Neuronal stem cell (in vitro differentiated cells): ENCODE data around the gene MICU1.

Experiments
- DNase-seq: peaks from one replicate; pipeline ENCODE4 v3.0.0-alpha.2; 2013; ENCODE audit warnings: low spot score
- H2AFZ ChIP-seq: one replicate; pipeline ENCODE4 v1.6.1; 2013; ENCODE audit warnings: mild to moderate bottlenecking, low read length, inconsistent platforms
- H2AK5ac ChIP-seq: 2 replicates; pipeline ENCODE4 v1.6.1; 2013; ENCODE audit warnings: low read depth, mild to moderate bottlenecking, inconsistent platforms, low read length, moderate library complexity, mixed read lengths
- H2BK120ac ChIP-seq: 2 replicates; pipeline ENCODE4 v1.6.1; 2013; ENCODE audit warnings: low read depth, mild to moderate bottlenecking, inconsistent platforms, low read length, moderate library complexity, mixed read lengths
- H2BK12ac ChIP-seq: one replicate; pipeline ENCODE4 v1.6.1; 2013; ENCODE audit warnings: low read length, inconsistent platforms
- H2BK15ac ChIP-seq: 2 replicates; pipeline ENCODE4 v1.6.1; 2013; ENCODE audit warnings: mild to moderate bottlenecking, low read length, inconsistent platforms, mixed read lengths
- H2BK5ac ChIP-seq: one replicate; pipeline ENCODE4 v1.6.1; 2013; ENCODE audit warnings: inconsistent platforms, mild to moderate bottlenecking, low read length, moderate library complexity
- H3K14ac ChIP-seq: one replicate; pipeline ENCODE4 v1.6.1; 2013; ENCODE audit warnings: low read length, inconsistent platforms
- H3K18ac ChIP-seq: 2 replicates; pipeline ENCODE4 v1.6.1; 2013; ENCODE audit warnings: low read length, inconsistent platforms
- H3K23ac ChIP-seq: 2 replicates; pipeline ENCODE4 v1.6.1; 2013; ENCODE audit warnings: low read depth, mild to moderate bottlenecking, mixed read lengths, low read length, inconsistent platforms; ENCODE audit not compliant: poor library complexity
- H3K27ac ChIP-seq: replicated peaks from 3 replicates; pipeline ENCODE4 v1.5.1; 2013; ENCODE audit warnings: low read length, inconsistent platforms
- H3K27me3 ChIP-seq, 3 experiments: 2 replicates each; pipeline ENCODE4 v1.6.1; 2013; ENCODE audit warnings: low read length in 3 of 3, mild to moderate bottlenecking in 2 of 3, inconsistent platforms in 1 of 3, low read depth in 1 of 3, mixed read lengths in 1 of 3, moderate library complexity in 1 of 3; ENCODE audit not compliant: control insufficient read depth in 3 of 3, insufficient read depth in 3 of 3
- H3K36me3 ChIP-seq, 2 donors: replicated peaks in 1 of 2; 2 replicates each; pipeline ENCODE4 v1.6.1; 2013; ENCODE audit warnings: low read length in 2 of 2; ENCODE audit not compliant: control insufficient read depth in 2 of 2, insufficient read depth in 2 of 2
- H3K4ac ChIP-seq: 2 replicates; pipeline ENCODE4 v1.6.1; 2013; ENCODE audit warnings: inconsistent platforms, mild to moderate bottlenecking, low read length, moderate library complexity
- H3K4me1 ChIP-seq, 2 donors: 1 replicate in 1 of 2; 2 replicates in 1 of 2; pipeline ENCODE4 v1.6.1; 2013; ENCODE audit warnings: low read length in 2 of 2, low read depth in 1 of 2; ENCODE audit not compliant: control insufficient read depth in 2 of 2, insufficient read depth in 1 of 2
- H3K4me2 ChIP-seq: one replicate; pipeline ENCODE4 v1.6.1; 2013; ENCODE audit warnings: mild to moderate bottlenecking, low read length, inconsistent platforms; ENCODE audit not compliant: insufficient read depth, poor library complexity, severe bottlenecking
- H3K4me3 ChIP-seq, 2 donors: 2 replicates each; pipeline ENCODE4 v1.5.1; 2013; ENCODE audit warnings: low read length in 2 of 2, mild to moderate bottlenecking in 2 of 2, inconsistent platforms in 1 of 2, moderate library complexity in 1 of 2
- H3K79me1 ChIP-seq: one replicate; pipeline ENCODE4 v1.6.1; 2013; ENCODE audit warnings: low read depth, mild to moderate bottlenecking, inconsistent platforms, low read length, moderate library complexity
- H3K9ac ChIP-seq: one replicate; pipeline ENCODE4 v1.6.1; 2013; ENCODE audit warnings: mild to moderate bottlenecking, low read depth, low read length, inconsistent platforms; ENCODE audit not compliant: poor library complexity
- H3K9me3 ChIP-seq, 2 donors: replicated peaks in 1 of 2; 2 replicates each; pipeline versions ENCODE3 to v1.6.1; 2013; ENCODE audit warnings: low read length in 2 of 2, mild to moderate bottlenecking in 2 of 2, inconsistent platforms in 1 of 2, low read depth in 1 of 2, mixed read lengths in 1 of 2, moderate library complexity in 1 of 2; ENCODE audit not compliant: control insufficient read depth in 2 of 2, insufficient read depth in 1 of 2
- H4K8ac ChIP-seq: one replicate; pipeline ENCODE4 v1.6.1; 2013; ENCODE audit warnings: low read depth, mild to moderate bottlenecking, inconsistent platforms, low read length, moderate library complexity
- H4K91ac ChIP-seq: one replicate; pipeline ENCODE4 v1.6.1; 2013; ENCODE audit warnings: low read length, low read depth, mild to moderate bottlenecking, inconsistent platforms; ENCODE audit not compliant: poor library complexity
- WGBS, 2 donors: extraction: QIAGEN DNeasy Blood & Tissue Kit; methylation state at CpG; one replicate each; pipeline ENCODE4 v1.1.7; 2013; ENCODE audit warnings: missing lambda C conversion rate in 2 of 2, mixed read lengths in 1 of 2; ENCODE audit not compliant: insufficient read length in 2 of 2, insufficient replicate concordance in 1 of 2; ENCODE audit errors: extremely low coverage in 2 of 2; 5-methylcytosine and 5-hydroxymethylcytosine counted together

The MICU1 gene

DNA sequence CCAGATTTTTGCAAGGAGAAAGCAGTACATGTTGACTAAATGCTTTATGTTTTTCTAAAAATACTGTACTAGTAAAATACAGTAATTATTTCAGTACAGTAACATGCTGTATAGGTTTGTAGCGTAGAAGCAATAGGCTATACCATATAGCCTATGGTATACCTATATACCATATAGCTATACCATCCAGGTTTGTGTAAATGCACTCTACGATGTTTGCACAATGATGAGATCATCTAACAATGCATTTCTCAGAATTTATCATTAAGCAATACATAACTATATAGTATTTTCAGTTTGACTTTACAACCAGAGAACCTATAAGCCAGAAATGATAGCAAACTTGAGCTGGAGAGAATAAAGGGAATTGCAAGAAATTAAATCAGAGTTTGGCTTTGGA is 161.4 kb downstream of the MICU1 start:
- WGBS, 2 donors, result no CpG with 5 or more reads among the region's 2 CpGs
- H3K4me3 ChIP-seq, result no peak overlapping the region

GRCh38 chr10:72462261-72462660 is 163.6 kb downstream of the MICU1 start:
- Histone ChIP-seq H4K8ac (no peak overlapping the region), H3K18ac (no peak overlapping the region), H2BK15ac (no peak overlapping the region), H3K27me3 (no peaks in the 10 kb centered on the region), H3K23ac (no peak overlapping the region), H3K14ac (no peak overlapping the region), H2BK120ac (no peak overlapping the region), H2BK12ac (no peak overlapping the region), H3K36me3 (peaks cover 0 to 6% of the 10 kb centered on the region in 2 donors), H2AK5ac (no peak overlapping the region), H3K4me3 (no peak overlapping the region), H3K9me3 (no peaks in the 10 kb centered on the region), H4K91ac (no peak overlapping the region), H2BK5ac (no peak overlapping the region), H2AFZ (no peak overlapping the region), H3K4ac (no peak overlapping the region), H3K9ac (no peak overlapping the region), H3K79me1 (no peaks in the 10 kb centered on the region), H3K4me2 (no peak overlapping the region), H3K27ac (no peak overlapping the region), H3K4me1 (no peaks in the 10 kb centered on the region)
- WGBS, 2 donors, result no CpG with 5 or more reads among the region's 3 CpGs
- no peak for DNase-seq

More for the DNA sequence above, 161.4 kb downstream of the MICU1 start:
- Histone ChIP-seq H4K91ac (no peak overlapping the region), H2BK15ac (no peak overlapping the region), H3K4me2 (no peak overlapping the region), H3K79me1 (no peaks in the 10 kb centered on the region), H3K23ac (no peak overlapping the region), H3K9me3 (no peaks in the 10 kb centered on the region), H2BK5ac (no peak overlapping the region), H3K14ac (no peak overlapping the region), H3K4me1 (no peaks in the 10 kb centered on the region), H3K36me3 (peaks cover 0 to 6% of the 10 kb centered on the region in 2 donors), H3K27ac (no peak overlapping the region), H2AFZ (no peak overlapping the region), H3K4ac (no peak overlapping the region), H3K9ac (no peak overlapping the region), H2AK5ac (no peak overlapping the region), H2BK120ac (no peak overlapping the region), H3K18ac (no peak overlapping the region), H4K8ac (no peak overlapping the region), H2BK12ac (no peak overlapping the region), H3K27me3 (no peaks in the 10 kb centered on the region)
- DNase-seq, result no peak

GRCh38 chr10:72461085-72461484 is 164.8 kb downstream of the MICU1 start:
- Histone ChIP-seq H3K4me1 (peaks cover 0 to 3% of the 10 kb centered on the region in 2 donors), H3K9me3 (no peaks in the 10 kb centered on the region), H3K4me3 (no peak overlapping the region), H4K8ac (no peak overlapping the region), H3K27me3 (no peaks in the 10 kb centered on the region), H3K4ac (no peak overlapping the region), H2BK15ac (no peak overlapping the region), H3K9ac (no peak overlapping the region), H3K4me2 (no peak overlapping the region), H2BK120ac (no peak overlapping the region), H2BK5ac (no peak overlapping the region), H2AFZ (no peak overlapping the region), H2AK5ac (no peak overlapping the region), H3K36me3 (peaks cover 0 to 6% of the 10 kb centered on the region in 2 donors), H3K18ac (no peak overlapping the region), H3K79me1 (no peaks in the 10 kb centered on the region), H3K14ac (no peak overlapping the region), H4K91ac (no peak overlapping the region), H3K23ac (no peak overlapping the region), H3K27ac (no peak overlapping the region), H2BK12ac (no peak overlapping the region)
- DNase-seq, result no peak
- WGBS, 2 donors, result no CpG with 5 or more reads among the region's 2 CpGs

GRCh38 chr10:72460284-72460876 is 165.5 kb downstream of the MICU1 start:
- H2AK5ac ChIP-seq, result no peak overlapping the region
- DNase-seq, result no peak
- H3K27ac ChIP-seq, result no peak overlapping the region
- no peak overlapping the region for H3K18ac ChIP-seq
- H4K91ac ChIP-seq, result no peak overlapping the region
- no peak overlapping the region for H3K4me2 ChIP-seq
- peaks cover 0 to 6% of the 10 kb centered on the region in 2 donors for H3K36me3 ChIP-seq
- no peak overlapping the region for H3K4me3 ChIP-seq
- no peak overlapping the region for H2BK5ac ChIP-seq
- H3K14ac ChIP-seq, result no peak overlapping the region
- no peak overlapping the region for H3K9ac ChIP-seq
- no peak overlapping the region for H2BK12ac ChIP-seq
- H3K23ac ChIP-seq, result no peak overlapping the region
- H3K79me1 ChIP-seq, result no peaks in the 10 kb centered on the region
- H2BK120ac ChIP-seq, result no peak overlapping the region
- no peaks in the 10 kb centered on the region for H3K27me3 ChIP-seq
- no peak overlapping the region for H2AFZ ChIP-seq
- H2BK15ac ChIP-seq, result no peak overlapping the region
- no peak overlapping the region for H4K8ac ChIP-seq
- no peak overlapping the region for H3K4ac ChIP-seq
- H3K4me1 ChIP-seq, result peaks cover 0 to 6% of the 10 kb centered on the region in 2 donors
- no peaks in the 10 kb centered on the region for H3K9me3 ChIP-seq
